SU-DHL-6 (cell line): ENCODE results near the gene SCLY.

Experiments used
- H2AFZ ChIP-seq: fragments of 200-600 bp; sonication (generic); 2 replicates; pipeline ENCODE4 v1.6.1; 2014; ENCODE audit warnings: low read depth, mild to moderate bottlenecking, moderate library complexity, mixed read lengths, antibody characterized with exemption, low read length; ENCODE audit not compliant: severe bottlenecking
- H3F3A ChIP-seq: fragments of 200-600 bp; shearing (Covaris generic); 2 replicates; pipeline ENCODE4 v1.6.0; 2016; ENCODE audit warnings: antibody characterized with exemption, mild to moderate bottlenecking; ENCODE audit not compliant: insufficient read depth
- H3K27ac ChIP-seq: fragments of 200-600 bp; sonication (generic); 2 replicates; pipeline ENCODE4 v1.5.1; 2016; ENCODE audit warnings: low read depth, mild to moderate bottlenecking, low read length, moderate library complexity, mixed read lengths
- H3K27me3 ChIP-seq: fragments of 200-600 bp; sonication (generic), shearing (Covaris generic); 2 replicates; pipeline ENCODE4 v1.6.0; 2014; ENCODE audit warnings: mild to moderate bottlenecking, low read length
- H3K36me3 ChIP-seq: fragments of 200-600 bp; sonication (generic); 2 replicates; pipeline ENCODE4 v1.6.1; 2014; ENCODE audit warnings: mild to moderate bottlenecking, low read length, mixed read lengths
- H3K4me2 ChIP-seq: fragments of 300-600, 200-600 bp; shearing (Covaris generic), sonication (generic); 2 replicates; pipeline ENCODE4 v1.6.0; 2014; ENCODE audit warnings: low read length, low read depth, mild to moderate bottlenecking; ENCODE audit not compliant: poor library complexity, severe bottlenecking
- H3K4me3 ChIP-seq: fragments of 200-600 bp; sonication (generic); 2 replicates; pipeline ENCODE4 v1.5.1; 2014; ENCODE audit warnings: antibody characterized with exemption, low read length, mild to moderate bottlenecking, mixed read lengths; ENCODE audit not compliant: insufficient read depth, poor library complexity, severe bottlenecking
- H3K79me2 ChIP-seq: fragments of 200-600 bp; sonication (generic); 2 replicates; pipeline ENCODE4 v1.6.1; 2014; ENCODE audit warnings: mild to moderate bottlenecking, low read length, moderate library complexity; ENCODE audit not compliant: insufficient read depth
- H3K9ac ChIP-seq: fragments of 200-600 bp; sonication (generic); 2 replicates; pipeline ENCODE4 v1.7.0; 2014; ENCODE audit warnings: mild to moderate bottlenecking, low read length
- H3K9me2 ChIP-seq: fragments of 200-600 bp; sonication (generic); replicated peaks from 2 replicates; pipeline ENCODE4 v1.6.1; 2014; ENCODE audit warnings: low read length; ENCODE audit not compliant: insufficient read depth
- H3K9me3 ChIP-seq: fragments of 200-600 bp; sonication (generic); 2 replicates; pipeline ENCODE4 v1.6.1; 2014; ENCODE audit warnings: low read length, mixed read lengths; ENCODE audit not compliant: insufficient read depth
- H4K20me1 ChIP-seq: fragments of 200-600 bp; sonication (generic); 2 replicates; pipeline ENCODE4 v1.6.1; 2014; ENCODE audit warnings: low read depth, mild to moderate bottlenecking, antibody characterized with exemption, low read length, moderate library complexity, mixed read lengths
- EZH2phosphoT487 ChIP-seq: fragments of 200-600 bp; sonication (generic), shearing (Covaris generic); conservative IDR thresholded peaks from 2 replicates; pipeline ENCODE4 v1.6.1; 2018; ENCODE audit warnings: mild to moderate bottlenecking, antibody characterized with exemption, low read length, moderate library complexity, mixed read lengths
- TF ChIP-seq, protein P1 (sequence below): fragments of 200-600 bp; sonication (generic); IDR thresholded peaks from one replicate; pipeline ENCODE4 v1.5.1; 2017; ENCODE audit warnings: antibody characterized with exemption, mild to moderate bottlenecking, low read length, moderate library complexity; ENCODE audit not compliant: insufficient read depth, poor library complexity, severe bottlenecking

SCLY gene

DNA sequence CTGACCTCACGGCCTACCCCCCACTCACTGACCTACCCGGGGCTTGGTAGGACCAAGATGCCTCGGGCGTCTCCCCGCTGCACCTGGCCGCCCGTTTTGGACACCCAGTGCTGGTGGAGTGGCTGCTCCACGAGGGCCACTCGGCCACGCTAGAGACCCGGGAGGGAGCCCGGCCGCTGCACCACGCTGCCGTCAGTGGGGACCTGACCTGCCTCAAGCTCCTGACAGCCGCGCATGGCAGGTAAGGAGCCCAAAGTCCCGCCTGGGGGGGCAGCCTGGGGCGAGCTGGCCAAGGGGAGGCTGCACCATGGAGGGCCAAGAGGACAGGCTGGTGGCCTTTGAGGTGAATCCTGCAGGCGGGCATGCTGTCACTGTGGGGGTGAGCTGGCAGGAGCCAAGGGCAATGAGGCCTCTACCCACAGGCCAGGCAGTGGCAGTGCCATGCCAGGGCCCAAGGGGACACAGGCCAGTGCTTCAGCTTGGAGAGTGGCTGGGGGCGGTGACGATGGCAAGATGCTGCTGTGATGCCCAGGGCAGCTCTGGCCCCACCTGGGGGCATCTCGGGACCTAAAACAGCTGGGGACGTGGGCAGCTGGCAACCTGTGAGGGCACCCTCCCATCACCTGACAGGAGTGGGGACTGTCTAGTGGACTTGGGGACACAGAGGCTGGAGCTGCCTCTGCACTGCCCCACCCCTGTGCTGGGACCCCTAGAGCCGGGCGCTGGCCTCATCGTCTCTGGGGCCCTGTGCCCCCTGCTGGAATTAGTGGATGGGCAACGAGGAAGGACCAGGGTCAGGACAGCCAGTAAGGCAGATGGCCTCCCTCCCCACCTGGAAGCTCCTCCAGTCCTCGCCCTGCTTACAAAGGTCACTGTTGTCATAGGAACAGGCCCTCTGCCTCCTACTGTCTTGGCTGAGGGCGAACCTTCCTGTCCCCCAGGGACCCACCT is 41.4 kb downstream of the SCLY start:
- no peaks in the 10 kb centered on the region for H3K36me3 ChIP-seq
- H3K4me2 ChIP-seq, result no peak overlapping the region
- H3F3A ChIP-seq, result 0 out of 2 replicates have a peak, but pooled peaks cover 5% of the 10 kb centered on the region
- no peak overlapping the region for H3K9ac ChIP-seq
- H2AFZ ChIP-seq, result no peak overlapping the region
- no peaks in the 10 kb centered on the region for H3K9me2 ChIP-seq
- H3K4me3 ChIP-seq, result no peak overlapping the region
- no peaks in the 10 kb centered on the region for H3K9me3 ChIP-seq
- H3K27me3 ChIP-seq, result no peaks in the 10 kb centered on the region
- TF ChIP-seq, protein P1, sequence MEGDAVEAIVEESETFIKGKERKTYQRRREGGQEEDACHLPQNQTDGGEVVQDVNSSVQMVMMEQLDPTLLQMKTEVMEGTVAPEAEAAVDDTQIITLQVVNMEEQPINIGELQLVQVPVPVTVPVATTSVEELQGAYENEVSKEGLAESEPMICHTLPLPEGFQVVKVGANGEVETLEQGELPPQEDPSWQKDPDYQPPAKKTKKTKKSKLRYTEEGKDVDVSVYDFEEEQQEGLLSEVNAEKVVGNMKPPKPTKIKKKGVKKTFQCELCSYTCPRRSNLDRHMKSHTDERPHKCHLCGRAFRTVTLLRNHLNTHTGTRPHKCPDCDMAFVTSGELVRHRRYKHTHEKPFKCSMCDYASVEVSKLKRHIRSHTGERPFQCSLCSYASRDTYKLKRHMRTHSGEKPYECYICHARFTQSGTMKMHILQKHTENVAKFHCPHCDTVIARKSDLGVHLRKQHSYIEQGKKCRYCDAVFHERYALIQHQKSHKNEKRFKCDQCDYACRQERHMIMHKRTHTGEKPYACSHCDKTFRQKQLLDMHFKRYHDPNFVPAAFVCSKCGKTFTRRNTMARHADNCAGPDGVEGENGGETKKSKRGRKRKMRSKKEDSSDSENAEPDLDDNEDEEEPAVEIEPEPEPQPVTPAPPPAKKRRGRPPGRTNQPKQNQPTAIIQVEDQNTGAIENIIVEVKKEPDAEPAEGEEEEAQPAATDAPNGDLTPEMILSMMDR, result no peak
- no peak for TF ChIP-seq EZH2phosphoT487
- H4K20me1 ChIP-seq, result no peaks in the 10 kb centered on the region
- no peak overlapping the region for H3K27ac ChIP-seq
- H3K79me2 ChIP-seq, result no peaks in the 10 kb centered on the region

DNA sequence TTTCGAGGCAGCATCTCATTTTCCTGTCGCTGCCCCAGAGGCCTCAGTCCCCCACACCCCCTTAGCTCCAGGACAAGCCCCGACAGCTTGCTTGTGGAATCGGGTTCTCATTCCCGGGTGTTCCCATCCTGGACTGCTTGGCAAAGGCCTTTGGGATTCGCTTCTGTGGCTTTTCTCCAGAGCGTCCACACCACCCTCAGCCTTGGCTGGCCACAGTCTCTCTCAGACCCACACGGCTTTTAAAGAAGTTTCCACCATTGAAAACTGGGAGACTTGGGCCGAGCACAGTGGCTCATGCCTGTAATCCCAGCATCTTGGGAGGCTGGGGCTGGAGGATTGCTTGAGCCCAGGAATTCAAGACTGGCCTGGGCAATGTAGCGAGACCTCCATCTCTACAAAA is 42.1 kb downstream of the SCLY start:
- H3K4me2 ChIP-seq, result no peak overlapping the region
- no peaks in the 10 kb centered on the region for H3K27me3 ChIP-seq
- H3K79me2 ChIP-seq, result no peaks in the 10 kb centered on the region
- no peak overlapping the region for H3K27ac ChIP-seq
- no peaks in the 10 kb centered on the region for H3K9me2 ChIP-seq
- H3F3A ChIP-seq, result 0 out of 2 replicates have a peak, but pooled peaks cover 6% of the 10 kb centered on the region
- TF ChIP-seq EZH2phosphoT487, result no peak
- TF ChIP-seq, protein P1, result no peak
- no peak overlapping the region for H3K9ac ChIP-seq
- no peaks in the 10 kb centered on the region for H3K9me3 ChIP-seq
- no peak overlapping the region for H3K4me3 ChIP-seq
- H2AFZ ChIP-seq, result no peak overlapping the region
- H4K20me1 ChIP-seq, result no peaks in the 10 kb centered on the region
- no peaks in the 10 kb centered on the region for H3K36me3 ChIP-seq

DNA sequence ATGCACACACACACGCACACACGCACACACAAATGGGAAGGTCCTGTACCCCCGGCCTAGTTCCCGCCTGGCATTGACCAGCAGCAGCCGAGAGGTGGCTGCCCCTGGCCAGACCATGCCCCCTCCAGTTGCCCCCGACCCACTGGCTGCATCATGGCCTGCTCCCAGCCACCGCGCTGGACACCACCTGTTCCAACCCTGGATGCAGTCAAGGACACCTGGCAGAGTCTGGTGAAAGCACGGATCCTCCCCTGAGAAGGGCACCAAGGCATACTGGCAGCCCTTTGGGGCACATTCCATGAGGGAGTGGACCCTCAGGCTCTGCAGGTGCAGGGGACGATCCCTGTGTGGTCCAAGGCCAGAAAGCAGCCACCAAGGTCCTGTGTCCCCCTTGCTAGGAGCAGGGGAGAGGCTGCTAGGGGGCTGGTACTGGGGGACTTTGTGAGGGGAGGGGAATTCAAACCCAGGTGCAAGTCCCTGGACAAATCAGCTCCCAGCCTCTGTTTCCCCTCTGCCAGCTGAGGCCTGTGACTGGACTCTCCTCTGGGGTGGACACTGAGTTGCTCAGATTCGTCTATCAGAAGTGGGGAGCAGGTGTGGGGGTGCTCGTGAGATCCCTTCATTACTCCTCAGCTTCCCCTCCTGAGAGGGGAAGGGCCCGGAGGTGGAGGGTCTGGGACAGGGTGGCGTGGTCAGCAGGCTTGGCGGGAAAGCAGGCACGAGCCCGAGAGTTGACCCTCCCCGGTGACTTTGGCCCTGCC is 42.8 kb downstream of the SCLY start:
- Histone ChIP-seq H3K9me3 (no peaks in the 10 kb centered on the region), H3K4me3 (no peak overlapping the region)

More for the DNA sequence above, 42.8 kb downstream of the SCLY start:
- Histone ChIP-seq H4K20me1 (no peaks in the 10 kb centered on the region), H3F3A (peaks cover 14% of the 10 kb centered on the region; the same call in 1 of the 2 replicates), H3K9me2 (no peaks in the 10 kb centered on the region), H3K79me2 (no peaks in the 10 kb centered on the region), H2AFZ (no peak overlapping the region), H3K4me2 (no peak overlapping the region), H3K9ac (no peak overlapping the region), H3K27ac (no peak overlapping the region), H3K27me3 (no peaks in the 10 kb centered on the region), H3K36me3 (no peaks in the 10 kb centered on the region)
- TF ChIP-seq, protein P1, result no peak
- no peak for TF ChIP-seq EZH2phosphoT487
